A673 (cell line): Measurements from ENCODE around the gene NPNT.

Experiments
- CTCF ChIP-seq: fragments of 300-800, 200-600 bp; sonication (generic); conservative IDR thresholded peaks from 2 replicates; pipeline ENCODE4 v1.5.1; 2017; ENCODE audit warnings: low read depth, mild to moderate bottlenecking, antibody characterized with exemption, low read length, moderate library complexity, mixed read lengths
- EZH2 ChIP-seq: fragments of 200-600 bp; sonication (generic); IDR thresholded peaks from 2 replicates; pipeline ENCODE4 v1.6.1; 2017; ENCODE audit warnings: borderline replicate concordance, low read depth, mild to moderate bottlenecking, mixed read lengths, antibody characterized with exemption, low read length; ENCODE audit not compliant: poor library complexity, severe bottlenecking

- no peak for TF ChIP-seq EZH2
- TF ChIP-seq CTCF = no peak
Observed at GRCh38 chr4:105965183-105965800, 70.0 kb downstream of the NPNT start.
